HepG2 (cell line): ENCODE measurements around the gene DDX54. TPM values are rescaled to one million over a fixed set of nuclear protein-coding genes. Genes with fewer than 3 reads are reported as not detected.

Source experiments
- MTA1 ChIP-seq: sonication (generic); formaldehyde crosslinking; IDR thresholded peaks from 2 replicates; pipeline ENCODE4 v1.4.0; 2020; ENCODE audit warnings: missing genetic modification reagents, mild to moderate bottlenecking, borderline replicate concordance
- ZNF207 ChIP-seq: fragments of 450-650 bp; IDR thresholded peaks from 2 replicates; pipeline ENCODE4 v1.6.1; 2016; ENCODE audit warnings: antibody characterized with exemption, borderline replicate concordance
- polyA plus RNA-seq, 8 experiments: library from polyadenylated mRNA; depleted of rRNA in 3 of 8; stranded (reverse) in 7 of 8; unstranded in 1 of 8; fragments of >200 nt; fragmentation: Illumina TruSeq in 4 of 8; extraction: Trizol in 4 of 8; gene quantifications; 2 replicates each; pipeline versions ENCODE4 v1.2.1 to v1.2.3, GENCODE V29; 2011 to 2016; ENCODE audit warnings: low read depth in 4 of 8, missing spikeins in 1 of 8, mixed read lengths in 1 of 8; ENCODE audit not compliant: insufficient read depth in 1 of 8
- total RNA-seq, 5 experiments: library from RNA; depleted of rRNA; stranded (reverse); fragments of >200 nt; fragmentation: Illumina TruSeq; extraction: Trizol; gene quantifications; 2 replicates each; pipeline ENCODE4 v1.2.3, GENCODE V29; 2016; ENCODE audit warnings: low read depth in 1 of 5
- TF ChIP-seq, protein P1 (sequence below): sonication (generic); formaldehyde crosslinking; IDR thresholded peaks from 2 replicates; pipeline ENCODE4 v1.5.0; 2020; ENCODE audit warnings: mild to moderate bottlenecking, missing genetic modification reagents, borderline replicate concordance
- TF ChIP-seq, protein P2 (sequence below), 2 experiments: sonication (generic) in 1 of 2; formaldehyde crosslinking in 1 of 2; IDR thresholded peaks; 2 replicates each; pipeline versions ENCODE4 v1.4.0 to v1.6.1; 2018 to 2020; ENCODE audit warnings: missing genetic modification reagents in 2 of 2, borderline replicate concordance in 1 of 2, low read depth in 1 of 2, mild to moderate bottlenecking in 1 of 2, missing biosample characterization in 1 of 2
- TF ChIP-seq, protein P3 (sequence below): sonication (generic); formaldehyde crosslinking; IDR thresholded peaks from 2 replicates; pipeline ENCODE4 v1.4.0; 2020; ENCODE audit warnings: mild to moderate bottlenecking, missing genetic modification reagents, borderline replicate concordance
- TF ChIP-seq, protein P4 (sequence below): sonication (generic); formaldehyde crosslinking; IDR thresholded peaks from 2 replicates; pipeline ENCODE4 v1.4.0; 2020; ENCODE audit warnings: missing genetic modification reagents, borderline replicate concordance
- TF ChIP-seq, protein P5 (sequence below): sonication (generic); formaldehyde crosslinking; IDR thresholded peaks from 2 replicates; pipeline ENCODE4 v1.4.0; 2020; ENCODE audit warnings: mild to moderate bottlenecking, low read depth, missing genetic modification reagents

DDX54 gene
- total and polyA plus RNA-seq, 2 of the 13 experiments (the other 11 are each of a cell fraction or from before 2014, with no cell fraction given), result 59.7 to 61.1 TPM

DNA sequence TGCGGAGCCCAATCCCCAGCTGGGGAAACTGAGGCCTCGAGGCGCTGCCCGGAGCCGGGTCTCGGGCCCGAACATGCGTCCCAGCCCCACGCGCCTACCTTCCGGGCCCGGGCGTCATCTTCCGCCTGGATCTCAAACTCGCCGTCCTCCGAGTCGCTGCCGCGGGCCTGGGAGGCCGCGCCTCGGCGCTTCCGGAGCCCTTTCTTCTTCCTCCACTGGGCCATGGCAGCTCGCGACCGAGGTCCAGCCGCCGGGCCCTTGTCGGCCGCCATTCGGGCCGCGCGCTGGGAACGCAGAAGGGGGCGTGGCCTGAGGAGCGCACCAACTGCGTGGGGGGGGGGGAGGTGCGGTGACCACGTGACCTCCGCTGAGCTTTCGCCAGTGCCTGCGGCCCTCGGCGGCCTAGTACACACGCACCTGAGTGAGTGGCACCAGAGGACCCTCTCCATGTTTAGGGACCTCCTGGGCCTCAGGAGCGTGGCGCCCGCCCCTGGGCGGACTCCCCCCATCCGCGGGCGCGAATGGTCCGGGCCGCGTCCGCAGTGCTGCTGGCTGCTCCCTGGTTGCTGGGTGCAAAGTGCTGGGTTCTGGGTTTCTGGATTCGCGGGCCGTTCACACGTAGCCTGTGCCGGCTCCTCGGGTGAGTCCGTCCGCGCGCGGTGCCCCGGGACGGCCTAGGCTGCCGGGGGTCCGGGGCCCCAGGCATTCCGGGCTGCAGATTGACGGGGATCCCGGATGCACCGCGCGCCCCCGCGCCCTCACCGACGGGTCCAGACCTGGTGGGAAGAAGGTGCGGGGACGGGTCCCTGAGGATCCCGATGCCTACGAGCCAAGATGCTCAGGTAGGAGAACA is at the start of gene DDX54, which contains the start of gene RITA1 (continued):
- TF ChIP-seq, protein P1, sequence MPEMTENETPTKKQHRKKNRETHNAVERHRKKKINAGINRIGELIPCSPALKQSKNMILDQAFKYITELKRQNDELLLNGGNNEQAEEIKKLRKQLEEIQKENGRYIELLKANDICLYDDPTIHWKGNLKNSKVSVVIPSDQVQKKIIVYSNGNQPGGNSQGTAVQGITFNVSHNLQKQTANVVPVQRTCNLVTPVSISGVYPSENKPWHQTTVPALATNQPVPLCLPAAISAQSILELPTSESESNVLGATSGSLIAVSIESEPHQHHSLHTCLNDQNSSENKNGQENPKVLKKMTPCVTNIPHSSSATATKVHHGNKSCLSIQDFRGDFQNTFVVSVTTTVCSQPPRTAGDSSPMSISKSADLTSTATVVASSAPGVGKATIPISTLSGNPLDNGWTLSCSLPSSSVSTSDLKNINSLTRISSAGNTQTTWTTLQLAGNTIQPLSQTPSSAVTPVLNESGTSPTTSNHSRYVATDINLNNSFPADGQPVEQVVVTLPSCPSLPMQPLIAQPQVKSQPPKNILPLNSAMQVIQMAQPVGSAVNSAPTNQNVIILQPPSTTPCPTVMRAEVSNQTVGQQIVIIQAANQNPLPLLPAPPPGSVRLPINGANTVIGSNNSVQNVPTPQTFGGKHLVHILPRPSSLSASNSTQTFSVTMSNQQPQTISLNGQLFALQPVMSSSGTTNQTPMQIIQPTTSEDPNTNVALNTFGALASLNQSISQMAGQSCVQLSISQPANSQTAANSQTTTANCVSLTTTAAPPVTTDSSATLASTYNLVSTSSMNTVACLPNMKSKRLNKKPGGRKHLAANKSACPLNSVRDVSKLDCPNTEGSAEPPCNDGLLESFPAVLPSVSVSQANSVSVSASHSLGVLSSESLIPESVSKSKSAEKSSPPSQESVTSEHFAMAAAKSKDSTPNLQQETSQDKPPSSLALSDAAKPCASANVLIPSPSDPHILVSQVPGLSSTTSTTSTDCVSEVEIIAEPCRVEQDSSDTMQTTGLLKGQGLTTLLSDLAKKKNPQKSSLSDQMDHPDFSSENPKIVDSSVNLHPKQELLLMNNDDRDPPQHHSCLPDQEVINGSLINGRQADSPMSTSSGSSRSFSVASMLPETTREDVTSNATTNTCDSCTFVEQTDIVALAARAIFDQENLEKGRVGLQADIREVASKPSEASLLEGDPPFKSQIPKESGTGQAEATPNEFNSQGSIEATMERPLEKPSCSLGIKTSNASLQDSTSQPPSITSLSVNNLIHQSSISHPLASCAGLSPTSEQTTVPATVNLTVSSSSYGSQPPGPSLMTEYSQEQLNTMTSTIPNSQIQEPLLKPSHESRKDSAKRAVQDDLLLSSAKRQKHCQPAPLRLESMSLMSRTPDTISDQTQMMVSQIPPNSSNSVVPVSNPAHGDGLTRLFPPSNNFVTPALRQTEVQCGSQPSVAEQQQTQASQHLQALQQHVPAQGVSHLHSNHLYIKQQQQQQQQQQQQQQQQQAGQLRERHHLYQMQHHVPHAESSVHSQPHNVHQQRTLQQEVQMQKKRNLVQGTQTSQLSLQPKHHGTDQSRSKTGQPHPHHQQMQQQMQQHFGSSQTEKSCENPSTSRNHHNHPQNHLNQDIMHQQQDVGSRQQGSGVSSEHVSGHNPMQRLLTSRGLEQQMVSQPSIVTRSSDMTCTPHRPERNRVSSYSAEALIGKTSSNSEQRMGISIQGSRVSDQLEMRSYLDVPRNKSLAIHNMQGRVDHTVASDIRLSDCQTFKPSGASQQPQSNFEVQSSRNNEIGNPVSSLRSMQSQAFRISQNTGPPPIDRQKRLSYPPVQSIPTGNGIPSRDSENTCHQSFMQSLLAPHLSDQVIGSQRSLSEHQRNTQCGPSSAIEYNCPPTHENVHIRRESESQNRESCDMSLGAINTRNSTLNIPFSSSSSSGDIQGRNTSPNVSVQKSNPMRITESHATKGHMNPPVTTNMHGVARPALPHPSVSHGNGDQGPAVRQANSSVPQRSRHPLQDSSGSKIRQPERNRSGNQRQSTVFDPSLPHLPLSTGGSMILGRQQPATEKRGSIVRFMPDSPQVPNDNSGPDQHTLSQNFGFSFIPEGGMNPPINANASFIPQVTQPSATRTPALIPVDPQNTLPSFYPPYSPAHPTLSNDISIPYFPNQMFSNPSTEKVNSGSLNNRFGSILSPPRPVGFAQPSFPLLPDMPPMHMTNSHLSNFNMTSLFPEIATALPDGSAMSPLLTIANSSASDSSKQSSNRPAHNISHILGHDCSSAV (CRISPR knock-in tag), result 0 out of 2 replicates have a peak, but pooled peaks have one; percentile 58
- TF ChIP-seq, protein P2, sequence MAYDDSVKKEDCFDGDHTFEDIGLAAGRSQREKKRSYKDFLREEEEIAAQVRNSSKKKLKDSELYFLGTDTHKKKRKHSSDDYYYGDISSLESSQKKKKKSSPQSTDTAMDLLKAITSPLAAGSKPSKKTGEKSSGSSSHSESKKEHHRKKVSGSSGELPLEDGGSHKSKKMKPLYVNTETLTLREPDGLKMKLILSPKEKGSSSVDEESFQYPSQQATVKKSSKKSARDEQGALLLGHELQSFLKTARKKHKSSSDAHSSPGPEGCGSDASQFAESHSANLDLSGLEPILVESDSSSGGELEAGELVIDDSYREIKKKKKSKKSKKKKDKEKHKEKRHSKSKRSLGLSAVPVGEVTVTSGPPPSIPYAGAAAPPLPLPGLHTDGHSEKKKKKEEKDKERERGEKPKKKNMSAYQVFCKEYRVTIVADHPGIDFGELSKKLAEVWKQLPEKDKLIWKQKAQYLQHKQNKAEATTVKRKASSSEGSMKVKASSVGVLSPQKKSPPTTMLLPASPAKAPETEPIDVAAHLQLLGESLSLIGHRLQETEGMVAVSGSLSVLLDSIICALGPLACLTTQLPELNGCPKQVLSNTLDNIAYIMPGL (CRISPR knock-in tag; IDR thresholded peaks at IDR 0.05; ENCODE audit: borderline replicate concordance in 1 of 2, low read depth in 1 of 2), result peak; percentile 20 to 88; a peak in 2 of 4 replicates
- TF ChIP-seq, protein P3, sequence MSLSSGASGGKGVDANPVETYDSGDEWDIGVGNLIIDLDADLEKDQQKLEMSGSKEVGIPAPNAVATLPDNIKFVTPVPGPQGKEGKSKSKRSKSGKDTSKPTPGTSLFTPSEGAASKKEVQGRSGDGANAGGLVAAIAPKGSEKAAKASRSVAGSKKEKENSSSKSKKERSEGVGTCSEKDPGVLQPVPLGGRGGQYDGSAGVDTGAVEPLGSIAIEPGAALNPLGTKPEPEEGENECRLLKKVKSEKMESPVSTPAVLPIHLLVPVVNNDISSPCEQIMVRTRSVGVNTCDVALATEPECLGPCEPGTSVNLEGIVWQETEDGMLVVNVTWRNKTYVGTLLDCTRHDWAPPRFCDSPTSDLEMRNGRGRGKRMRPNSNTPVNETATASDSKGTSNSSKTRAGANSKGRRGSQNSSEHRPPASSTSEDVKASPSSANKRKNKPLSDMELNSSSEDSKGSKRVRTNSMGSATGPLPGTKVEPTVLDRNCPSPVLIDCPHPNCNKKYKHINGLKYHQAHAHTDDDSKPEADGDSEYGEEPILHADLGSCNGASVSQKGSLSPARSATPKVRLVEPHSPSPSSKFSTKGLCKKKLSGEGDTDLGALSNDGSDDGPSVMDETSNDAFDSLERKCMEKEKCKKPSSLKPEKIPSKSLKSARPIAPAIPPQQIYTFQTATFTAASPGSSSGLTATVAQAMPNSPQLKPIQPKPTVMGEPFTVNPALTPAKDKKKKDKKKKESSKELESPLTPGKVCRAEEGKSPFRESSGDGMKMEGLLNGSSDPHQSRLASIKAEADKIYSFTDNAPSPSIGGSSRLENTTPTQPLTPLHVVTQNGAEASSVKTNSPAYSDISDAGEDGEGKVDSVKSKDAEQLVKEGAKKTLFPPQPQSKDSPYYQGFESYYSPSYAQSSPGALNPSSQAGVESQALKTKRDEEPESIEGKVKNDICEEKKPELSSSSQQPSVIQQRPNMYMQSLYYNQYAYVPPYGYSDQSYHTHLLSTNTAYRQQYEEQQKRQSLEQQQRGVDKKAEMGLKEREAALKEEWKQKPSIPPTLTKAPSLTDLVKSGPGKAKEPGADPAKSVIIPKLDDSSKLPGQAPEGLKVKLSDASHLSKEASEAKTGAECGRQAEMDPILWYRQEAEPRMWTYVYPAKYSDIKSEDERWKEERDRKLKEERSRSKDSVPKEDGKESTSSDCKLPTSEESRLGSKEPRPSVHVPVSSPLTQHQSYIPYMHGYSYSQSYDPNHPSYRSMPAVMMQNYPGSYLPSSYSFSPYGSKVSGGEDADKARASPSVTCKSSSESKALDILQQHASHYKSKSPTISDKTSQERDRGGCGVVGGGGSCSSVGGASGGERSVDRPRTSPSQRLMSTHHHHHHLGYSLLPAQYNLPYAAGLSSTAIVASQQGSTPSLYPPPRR (CRISPR knock-in tag), result peak; percentile 65; the same call in 1 of the 2 replicates
- TF ChIP-seq, protein P4, sequence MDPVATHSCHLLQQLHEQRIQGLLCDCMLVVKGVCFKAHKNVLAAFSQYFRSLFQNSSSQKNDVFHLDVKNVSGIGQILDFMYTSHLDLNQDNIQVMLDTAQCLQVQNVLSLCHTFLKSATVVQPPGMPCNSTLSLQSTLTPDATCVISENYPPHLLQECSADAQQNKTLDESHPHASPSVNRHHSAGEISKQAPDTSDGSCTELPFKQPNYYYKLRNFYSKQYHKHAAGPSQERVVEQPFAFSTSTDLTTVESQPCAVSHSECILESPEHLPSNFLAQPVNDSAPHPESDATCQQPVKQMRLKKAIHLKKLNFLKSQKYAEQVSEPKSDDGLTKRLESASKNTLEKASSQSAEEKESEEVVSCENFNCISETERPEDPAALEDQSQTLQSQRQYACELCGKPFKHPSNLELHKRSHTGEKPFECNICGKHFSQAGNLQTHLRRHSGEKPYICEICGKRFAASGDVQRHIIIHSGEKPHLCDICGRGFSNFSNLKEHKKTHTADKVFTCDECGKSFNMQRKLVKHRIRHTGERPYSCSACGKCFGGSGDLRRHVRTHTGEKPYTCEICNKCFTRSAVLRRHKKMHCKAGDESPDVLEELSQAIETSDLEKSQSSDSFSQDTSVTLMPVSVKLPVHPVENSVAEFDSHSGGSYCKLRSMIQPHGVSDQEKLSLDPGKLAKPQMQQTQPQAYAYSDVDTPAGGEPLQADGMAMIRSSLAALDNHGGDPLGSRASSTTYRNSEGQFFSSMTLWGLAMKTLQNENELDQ, result no peak
- TF ChIP-seq, protein P5, sequence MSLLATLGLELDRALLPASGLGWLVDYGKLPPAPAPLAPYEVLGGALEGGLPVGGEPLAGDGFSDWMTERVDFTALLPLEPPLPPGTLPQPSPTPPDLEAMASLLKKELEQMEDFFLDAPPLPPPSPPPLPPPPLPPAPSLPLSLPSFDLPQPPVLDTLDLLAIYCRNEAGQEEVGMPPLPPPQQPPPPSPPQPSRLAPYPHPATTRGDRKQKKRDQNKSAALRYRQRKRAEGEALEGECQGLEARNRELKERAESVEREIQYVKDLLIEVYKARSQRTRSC (CRISPR knock-in tag), result peak; percentile 50; the same call in 1 of the 2 replicates
- TF ChIP-seq ZNF207, result no peak
- peak; percentile 63; the same call in 1 of the 2 replicates for TF ChIP-seq MTA1 (CRISPR knock-in tag)
